Measurements from ENCODE around the gene SLC16A9. TPM values are rescaled to one million over a fixed set of nuclear protein-coding genes. Genes with fewer than 3 reads are reported as not detected.

The SLC16A9 gene
- total RNA-seq, 1 experiment from 2014 or later, result 5.9 TPM

GRCh38 chr10:59631237-59631636 lies 78.4 kb downstream of the SLC16A9 start (continued):
- TF ChIP-seq SIN3A (IDR thresholded peaks at IDR 0.05; ENCODE audit: low read depth) (no peak), CBX3 (IDR thresholded peaks at IDR 0.05; ENCODE audit: low read depth) (no peak), TCF7L2 (IDR thresholded peaks at IDR 0.05; ENCODE audit: borderline replicate concordance, extremely low read depth, insufficient read depth, insufficient read length) (no peak), POLR2A (IDR thresholded peaks at IDR 0.05; ENCODE audit: borderline replicate concordance, extremely low read depth, insufficient read depth, insufficient read length) (no peak), ELF1 (IDR thresholded peaks at IDR 0.05; ENCODE audit: borderline replicate concordance, low read depth) (no peak), EGR1 (IDR thresholded peaks at IDR 0.05; ENCODE audit: low read depth) (no peak)
- TF ChIP-seq, protein P1, sequence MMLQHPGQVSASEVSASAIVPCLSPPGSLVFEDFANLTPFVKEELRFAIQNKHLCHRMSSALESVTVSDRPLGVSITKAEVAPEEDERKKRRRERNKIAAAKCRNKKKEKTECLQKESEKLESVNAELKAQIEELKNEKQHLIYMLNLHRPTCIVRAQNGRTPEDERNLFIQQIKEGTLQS (IDR thresholded peaks at IDR 0.05), result no peak

DNA sequence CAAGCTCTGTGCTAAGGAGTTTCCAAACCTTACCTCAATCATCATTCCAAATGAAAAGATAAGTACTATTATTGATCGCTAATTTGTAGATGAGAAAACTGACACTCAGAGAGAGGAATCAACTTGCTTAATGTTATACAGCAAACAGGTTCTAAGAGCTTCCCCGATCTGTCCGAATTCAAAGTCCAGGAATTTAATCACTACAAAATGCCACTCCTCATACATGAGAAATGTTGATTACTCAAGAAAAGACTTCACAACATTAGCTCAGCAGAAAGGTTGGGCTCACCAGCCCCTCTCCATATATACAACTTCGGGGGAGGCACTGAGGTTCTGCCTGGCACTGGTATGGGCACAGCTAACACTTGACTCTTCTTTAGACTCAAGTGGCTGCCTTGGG lies 80.7 kb downstream of the SLC16A9 start:
- H3K79me2 ChIP-seq (ENCODE audit: insufficient read depth, low read length), result no peaks in the 10 kb centered on the region
- ChIA-PET RAD21 (ENCODE audit: low non-redundant PET in 1 of 2, low total read pairs in 2 of 2, uncharacterized antibody in 2 of 2, unreplicated experiment in 2 of 2) (no interaction called here), POLR2A (no interaction called here), CTCF (interaction anchor here (0.8 to 1.7 kb wide), 2 partner anchors 202 to 575 kb away, joined by 3 to 8 read pairs; no protein-coding TSS in a partner anchor)
- no peaks in the 10 kb centered on the region for H3K27me3 ChIP-seq (ENCODE audit: insufficient read depth, low read length)
- no peaks in the 10 kb centered on the region for H3K36me3 ChIP-seq (ENCODE audit: control insufficient read depth in 1 of 2, insufficient read depth in 2 of 2, low read length in 2 of 2)
- no peaks in the 10 kb centered on the region for H3K4me1 ChIP-seq (ENCODE audit: control insufficient read depth in 1 of 2, insufficient read depth in 2 of 2, low read length in 2 of 2)
- no peak overlapping the region for H3K27ac ChIP-seq (ENCODE audit: low read depth, low read length)
- H3K4me2 ChIP-seq (ENCODE audit: low read length), result no peak overlapping the region
- BruUV-seq (replicated peaks), result no TSS peak
- no peak for ATAC-seq
- TF ChIP-seq EZH2 (IDR thresholded peaks at IDR 0.05), result no peak
- TF ChIP-seq SRF (IDR thresholded peaks at IDR 0.05; ENCODE audit: low read depth), result no peak
- no peak for TF ChIP-seq REST (IDR thresholded peaks at IDR 0.05; ENCODE audit: low read depth)
- TF ChIP-seq POLR2A (IDR thresholded peaks at IDR 0.05; ENCODE audit: borderline replicate concordance, extremely low read depth, insufficient read depth, insufficient read length), result no peak
- no peak for TF ChIP-seq SIN3A (IDR thresholded peaks at IDR 0.05; ENCODE audit: low read depth)
- TF ChIP-seq, protein P1 (IDR thresholded peaks at IDR 0.05), result no peak
- no peak for TF ChIP-seq JUND (IDR thresholded peaks at IDR 0.05)
- TF ChIP-seq ZFX (IDR thresholded peaks at IDR 0.05), result no peak
- no peak for TF ChIP-seq YY1 (IDR thresholded peaks at IDR 0.05; ENCODE audit: extremely low read depth, insufficient replicate concordance, low read depth, low read length)
- TF ChIP-seq ZNF274 (IDR thresholded peaks at IDR 0.05; ENCODE audit: low read depth, low read length), result no peak
- TF ChIP-seq CEBPB (IDR thresholded peaks at IDR 0.05; ENCODE audit: low read depth), result no peak
- no peak for TF ChIP-seq RAD21 (IDR thresholded peaks at IDR 0.05; ENCODE audit: low read depth)
- TF ChIP-seq EGR1 (IDR thresholded peaks at IDR 0.05; ENCODE audit: low read depth), result no peak
- no peak overlapping the region for H3K9ac ChIP-seq (ENCODE audit: low read length)
- intact Hi-C loops (cut with micrococcal nuclease), result loop anchor here (5.0 to 10.0 kb wide), 2 partner anchors 803 to 1214 kb away; no protein-coding TSS in a partner anchor
- DNase-seq (ENCODE audit: low read depth, low spot score), result no peak
- no peaks in the 10 kb centered on the region for H4K20me1 ChIP-seq (ENCODE audit: insufficient read depth)
- no peak overlapping the region for H2AFZ ChIP-seq (ENCODE audit: low read depth, low read length, poor library complexity, severe bottlenecking)
- no peaks in the 10 kb centered on the region for H3K9me3 ChIP-seq (ENCODE audit: control insufficient read depth in 1 of 2, insufficient read depth in 1 of 2, low read depth in 1 of 2, low read length in 2 of 2)
- no peaks in the 10 kb centered on the region for H3K9me2 ChIP-seq (ENCODE audit: insufficient read depth)
- H3K4me3 ChIP-seq (replicated peaks in 1 of 2; ENCODE audit: low read depth in 1 of 2, low read length in 2 of 2), result no peak overlapping the region
